Lower leg skin (tissue), 4 donors: ENCODE measurements around the gene ICA1. TPM values are rescaled to one million over a fixed set of nuclear protein-coding genes. Genes with fewer than 3 reads are reported as not detected.

Experiments
- DNase-seq, 2 donors: peaks; one replicate each; pipeline ENCODE4 v3.0.0-alpha.2; 2019; ENCODE audit warnings: low spot score in 2 of 2
- H3K4me3 ChIP-seq: fragments of 200-600 bp; sonication (generic); 2 replicates; pipeline ENCODE4 v1.5.1; 2017; ENCODE audit warnings: mild to moderate bottlenecking, low read depth; ENCODE audit not compliant: poor library complexity, severe bottlenecking
- POLR2A ChIP-seq, 2 donors: fragments of 450-650 bp; IDR thresholded peaks; one replicate each; pipeline ENCODE4 v1.6.1; 2016 to 2017; ENCODE audit warnings: antibody characterized with exemption in 2 of 2, mild to moderate bottlenecking in 1 of 2, moderate library complexity in 1 of 2
- WGBS, 2 donors: methylation state at CpG; one replicate each; pipeline ENCODE4 v1.1.5; 2018; 5-methylcytosine and 5-hydroxymethylcytosine counted together
- intact Hi-C: fragments of 100-400 bp; cut with DNase I; formaldehyde crosslinking; loops from one replicate; pipeline ENCODE4 v1.15.0; 2023; ENCODE audit warnings: low total_unique reads
- total RNA-seq, 4 donors: library from RNA; depleted of rRNA; stranded (reverse); fragments of >200 nt; gene quantifications; one replicate each; pipeline ENCODE4 v1.1.0, GENCODE V29; 2016
- TF ChIP-seq, protein P1 (sequence below), 3 donors: fragments of 450-650 bp; IDR thresholded peaks; one replicate each; pipeline ENCODE4 v1.5.1; 2016; ENCODE audit warnings: antibody characterized with exemption in 3 of 3, mild to moderate bottlenecking in 3 of 3, moderate library complexity in 2 of 3

ICA1 gene
- total RNA-seq, 4 donors from 2014 or later: 12.8 to 33.6 (median 18.4) TPM

DNA sequence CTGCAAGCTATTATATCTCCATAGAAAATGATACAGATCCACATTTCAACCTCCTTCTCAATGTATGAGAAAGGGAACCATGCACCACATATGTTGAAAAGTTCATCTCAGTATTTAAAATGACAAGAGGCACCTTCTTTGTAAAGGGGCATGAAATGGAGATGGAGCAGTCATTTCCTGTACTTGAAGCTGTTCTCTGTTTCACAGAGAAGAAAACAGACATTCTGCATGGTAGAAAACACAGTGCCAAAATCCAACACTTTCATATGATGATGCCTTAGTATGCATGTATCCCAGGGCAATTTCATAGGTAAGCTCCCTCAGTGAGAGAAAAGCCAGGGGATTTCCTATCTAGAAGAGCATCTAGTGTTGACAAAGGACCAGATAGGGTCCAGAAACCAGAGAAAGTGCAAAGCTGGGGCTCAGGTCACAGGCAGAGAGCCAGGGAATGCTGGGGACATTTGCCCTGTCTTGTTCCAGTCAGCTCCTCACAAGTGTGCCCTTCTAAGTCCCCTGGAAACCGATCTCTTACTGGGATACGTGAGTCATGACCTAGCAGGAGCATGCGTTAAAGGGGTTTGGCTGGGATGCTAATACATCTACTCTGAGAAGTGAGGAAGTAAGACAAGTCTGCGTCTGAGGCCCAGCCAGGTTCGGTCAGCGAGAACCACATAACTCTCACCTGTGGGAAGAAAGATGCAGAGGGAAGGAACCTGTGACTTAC lies 118.7 kb downstream of the ICA1 start:
- DNase-seq: no peak
- intact Hi-C loops: no loop called here
- 66 to 78% methylated on average over 6 of the region's 6 CpGs for WGBS, 2 donors

DNA sequence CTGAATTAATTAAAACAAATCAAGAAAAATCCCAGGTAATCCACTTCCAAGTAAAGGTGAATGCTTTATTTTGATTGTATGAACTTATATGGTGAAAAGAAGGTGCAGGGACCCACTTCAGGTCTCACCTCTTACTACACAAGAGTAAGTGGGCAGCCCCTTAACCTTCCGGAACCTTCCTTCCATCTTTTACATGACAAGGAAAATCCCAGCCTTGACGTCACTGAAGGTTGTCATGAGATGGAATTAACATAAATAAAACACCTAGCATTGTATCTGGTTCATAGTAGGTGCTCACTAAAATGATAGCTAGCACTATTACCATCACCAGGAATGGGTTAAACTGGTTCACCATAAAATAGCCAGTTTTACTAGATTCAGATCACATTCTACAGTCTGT lies 119.5 kb downstream of the ICA1 start:
- no peak for DNase-seq
- intact Hi-C loops: no loop called here
- TF ChIP-seq, protein P1, sequence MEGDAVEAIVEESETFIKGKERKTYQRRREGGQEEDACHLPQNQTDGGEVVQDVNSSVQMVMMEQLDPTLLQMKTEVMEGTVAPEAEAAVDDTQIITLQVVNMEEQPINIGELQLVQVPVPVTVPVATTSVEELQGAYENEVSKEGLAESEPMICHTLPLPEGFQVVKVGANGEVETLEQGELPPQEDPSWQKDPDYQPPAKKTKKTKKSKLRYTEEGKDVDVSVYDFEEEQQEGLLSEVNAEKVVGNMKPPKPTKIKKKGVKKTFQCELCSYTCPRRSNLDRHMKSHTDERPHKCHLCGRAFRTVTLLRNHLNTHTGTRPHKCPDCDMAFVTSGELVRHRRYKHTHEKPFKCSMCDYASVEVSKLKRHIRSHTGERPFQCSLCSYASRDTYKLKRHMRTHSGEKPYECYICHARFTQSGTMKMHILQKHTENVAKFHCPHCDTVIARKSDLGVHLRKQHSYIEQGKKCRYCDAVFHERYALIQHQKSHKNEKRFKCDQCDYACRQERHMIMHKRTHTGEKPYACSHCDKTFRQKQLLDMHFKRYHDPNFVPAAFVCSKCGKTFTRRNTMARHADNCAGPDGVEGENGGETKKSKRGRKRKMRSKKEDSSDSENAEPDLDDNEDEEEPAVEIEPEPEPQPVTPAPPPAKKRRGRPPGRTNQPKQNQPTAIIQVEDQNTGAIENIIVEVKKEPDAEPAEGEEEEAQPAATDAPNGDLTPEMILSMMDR (IDR thresholded peaks at IDR 0.05): no peak
- no peak for TF ChIP-seq POLR2A (IDR thresholded peaks at IDR 0.05)
- H3K4me3 ChIP-seq: no peak overlapping the region
- 95 to 96% methylated on average over 2 of the region's 2 CpGs for WGBS, 2 donors

More for the DNA sequence above, 118.7 kb downstream of the ICA1 start:
- no peak for TF ChIP-seq POLR2A (IDR thresholded peaks at IDR 0.05)
- TF ChIP-seq, protein P1 (IDR thresholded peaks at IDR 0.05): no peak
- no peak overlapping the region for H3K4me3 ChIP-seq

DNA sequence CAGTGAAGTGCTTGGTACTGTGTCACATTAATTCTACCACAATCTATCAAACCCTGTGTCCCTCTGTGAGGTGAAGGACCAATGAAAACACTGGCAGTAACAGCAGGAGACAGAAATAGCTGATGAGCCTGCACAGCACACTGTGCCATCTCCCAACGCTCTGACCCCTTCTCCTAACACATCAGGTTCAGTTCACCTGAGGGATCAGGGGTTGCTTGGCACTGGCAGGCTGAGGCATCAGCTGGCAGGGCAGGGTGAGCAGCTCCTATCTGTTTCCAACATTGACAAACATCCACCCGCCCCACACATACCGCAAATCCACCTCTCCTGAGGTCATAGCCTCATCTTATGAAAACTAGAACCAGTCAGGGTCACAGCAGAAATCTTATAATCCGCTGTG lies 120.9 kb downstream of the ICA1 start:
- intact Hi-C loops: no loop called here
- H3K4me3 ChIP-seq: no peak overlapping the region
- 93 to 100% methylated on average over 4 of the region's 4 CpGs for WGBS, 2 donors
- TF ChIP-seq, protein P1 (IDR thresholded peaks at IDR 0.05): no peak
- no peak for TF ChIP-seq POLR2A (IDR thresholded peaks at IDR 0.05)
- DNase-seq: no peak

DNA sequence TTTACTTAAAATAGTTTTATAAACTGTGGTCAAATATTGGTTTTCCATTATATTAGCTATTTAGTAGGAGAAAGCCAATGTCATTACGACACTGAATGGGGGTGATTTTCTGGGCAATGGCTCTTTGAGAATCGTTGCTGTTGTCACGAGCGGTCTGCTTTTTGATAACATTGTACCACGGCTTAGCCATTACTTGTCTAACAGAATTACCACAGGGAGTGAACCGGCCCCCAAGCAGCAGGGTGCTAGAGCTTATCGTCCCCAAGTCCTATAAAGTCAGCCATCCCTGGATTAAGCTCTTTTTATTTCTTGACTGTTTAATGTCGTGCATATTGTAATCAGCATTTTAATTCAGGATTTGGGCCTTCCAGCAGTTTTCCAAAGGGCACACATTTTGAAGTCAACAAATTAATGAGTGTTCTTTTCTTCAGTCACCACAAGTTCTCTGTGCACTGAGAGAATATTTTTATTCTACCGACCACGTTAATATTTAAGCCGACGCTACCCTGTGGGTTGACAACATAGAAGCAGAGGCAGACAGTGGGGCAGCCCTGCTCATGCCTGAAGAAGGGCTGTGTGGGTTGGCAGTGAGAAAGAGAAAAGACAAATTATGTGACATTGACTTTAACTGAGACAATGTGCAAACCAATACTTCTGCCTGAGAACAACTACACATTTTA lies 125.8 kb downstream of the ICA1 start:
- TF ChIP-seq POLR2A (IDR thresholded peaks at IDR 0.05): no peak
- TF ChIP-seq, protein P1 (IDR thresholded peaks at IDR 0.05): no peak
- DNase-seq: no peak
- no peak overlapping the region for H3K4me3 ChIP-seq
- intact Hi-C loops: no loop called here
- WGBS, 2 donors: 92 to 95% methylated on average over 12 of the region's 12 CpGs

DNA sequence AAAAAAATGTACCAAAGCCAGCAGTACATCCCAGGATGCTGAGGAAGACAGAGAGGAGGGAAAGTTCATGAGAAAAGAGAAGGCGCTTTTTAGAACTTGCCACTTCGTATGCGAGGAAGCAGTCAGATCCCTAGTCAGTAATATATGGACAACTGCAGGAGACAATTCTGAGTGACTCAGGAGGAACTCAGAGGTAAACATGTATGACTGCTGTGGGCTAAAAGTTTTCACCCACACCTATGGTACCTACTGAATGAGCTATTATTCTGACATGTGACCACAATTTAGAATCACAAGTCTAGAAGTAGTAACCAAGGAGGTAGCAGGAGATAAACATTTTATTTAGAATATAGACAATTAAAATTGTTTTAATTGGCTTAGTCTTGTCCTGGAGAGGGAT lies 126.5 kb downstream of the ICA1 start:
- H3K4me3 ChIP-seq: no peak overlapping the region
- DNase-seq: no peak
- 92 to 100% methylated on average over 3 of the region's 3 CpGs for WGBS, 2 donors
- TF ChIP-seq, protein P1 (IDR thresholded peaks at IDR 0.05): no peak
- TF ChIP-seq POLR2A (IDR thresholded peaks at IDR 0.05): no peak
- intact Hi-C loops: no loop called here
